OCI-M1 (cell line): ENCODE results near the gene TDRD9.

Source experiments
- DNase-seq: peaks from one replicate; lab custom pipeline; 2025; lab: John Stamatoyannopoulos, UW

TDRD9 gene

DNA sequence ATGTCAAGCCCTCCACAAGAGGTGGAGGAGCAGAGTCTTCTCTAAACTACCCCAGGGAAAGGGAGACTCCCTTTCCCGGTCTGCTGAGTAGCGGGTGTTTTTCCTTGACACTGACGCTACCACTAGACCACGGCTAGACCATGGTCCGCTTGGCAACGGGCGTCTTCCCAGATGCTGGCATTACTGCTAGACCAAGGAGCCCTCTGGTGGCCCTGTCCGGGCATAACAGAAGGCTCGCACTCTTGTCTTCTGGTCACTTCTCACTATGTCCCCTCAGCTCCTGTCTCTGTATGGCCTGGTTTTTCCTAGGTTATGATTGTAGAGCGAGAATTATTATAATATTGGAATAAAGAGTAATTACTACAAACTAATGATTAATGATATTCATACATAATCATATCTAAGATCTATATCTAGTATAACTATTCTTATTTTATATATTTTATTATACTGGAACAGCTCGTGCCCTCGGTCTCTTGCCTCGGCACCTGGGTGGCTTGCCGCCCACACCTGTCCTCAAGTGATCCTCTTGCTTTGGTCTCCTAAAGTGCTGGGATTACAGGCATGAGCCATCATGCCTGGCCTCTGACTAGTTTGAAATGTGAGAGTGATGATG, 52.5 kb downstream of the TDRD9 start:
- peak; percentile 20 for DNase-seq

DNA sequence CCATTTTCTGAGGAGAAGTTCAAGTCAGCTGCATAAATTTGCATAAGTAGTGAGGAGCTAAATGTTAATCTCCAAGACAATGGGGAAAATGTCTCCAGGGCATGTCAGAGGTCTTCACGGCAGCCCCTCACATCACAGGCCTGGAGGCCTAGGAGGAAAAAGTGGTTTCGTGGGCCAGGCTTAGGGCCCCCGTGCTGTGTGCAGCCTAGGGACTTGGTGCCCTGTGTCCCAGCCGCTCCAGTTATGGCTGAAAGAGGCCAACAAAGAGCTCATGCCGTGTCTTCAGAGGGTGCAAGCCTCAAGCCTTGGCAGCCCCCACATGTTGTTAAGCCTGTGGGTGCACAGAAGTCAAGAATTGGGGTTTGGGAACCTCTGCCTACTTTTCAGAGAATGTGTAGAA, 55.9 kb downstream of the TDRD9 start:
- DNase-seq, result no peak

GRCh38 chr14:103989034-103989433, 60.8 kb downstream of the TDRD9 start:
- DNase-seq, result peak; percentile 1

GRCh38 chr14:103989964-103990363, 61.7 kb downstream of the TDRD9 start:
- no peak for DNase-seq

DNA sequence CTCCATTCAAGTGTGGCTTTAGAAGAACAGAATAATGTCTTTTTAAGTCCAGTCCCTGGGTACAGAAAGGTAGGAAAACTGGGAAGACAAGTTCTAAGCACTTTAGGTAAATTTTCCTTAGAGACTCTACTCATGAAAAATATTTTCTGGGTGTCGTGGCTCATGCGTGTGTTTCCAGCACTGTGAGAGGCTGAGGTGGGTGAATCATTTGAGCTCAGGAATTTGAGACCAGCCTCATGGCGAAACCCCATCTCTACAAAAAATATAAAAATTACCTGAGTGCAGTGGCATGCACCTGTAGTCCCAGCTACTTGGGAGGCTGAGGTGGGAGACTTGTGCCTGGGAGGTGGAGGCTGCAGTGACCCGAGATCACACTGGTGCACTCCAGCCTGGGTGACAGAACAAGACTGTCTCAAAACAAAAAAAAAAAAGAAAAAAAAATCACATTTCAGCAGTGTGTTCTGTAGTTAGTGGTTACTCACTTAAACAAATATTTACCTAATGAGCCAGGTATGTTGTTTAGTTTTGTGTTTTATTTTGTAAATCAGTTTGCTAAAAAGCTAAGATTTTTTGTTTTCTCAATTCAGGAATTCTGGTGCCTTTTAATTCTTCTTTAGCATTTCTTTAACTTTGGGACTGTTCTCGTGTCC, 66.4 kb downstream of the TDRD9 start:
- DNase-seq, result no peak

- no peak for DNase-seq
Measured at GRCh38 chr14:103995876-103996275, 67.6 kb downstream of the TDRD9 start.

DNA sequence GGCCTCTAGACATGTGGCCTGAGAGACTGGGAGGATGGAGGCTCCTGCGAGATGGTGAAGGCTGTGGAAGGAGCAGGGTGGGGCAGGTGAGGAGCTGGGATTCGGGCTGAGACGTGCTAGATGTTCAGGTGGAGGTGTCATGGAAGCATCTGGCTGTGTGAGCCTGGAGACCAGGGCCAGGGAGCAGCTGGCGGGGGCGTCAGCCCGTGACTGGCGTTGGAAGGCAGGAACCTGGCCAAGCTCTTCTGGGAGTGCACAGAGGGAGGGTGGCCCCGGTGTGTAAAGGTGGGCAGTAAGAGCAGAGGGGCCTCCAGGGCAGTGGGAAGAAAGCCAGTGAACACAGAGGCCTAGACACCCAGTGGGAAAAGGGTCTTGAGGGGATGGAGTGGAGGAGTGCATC, 69.1 kb downstream of the TDRD9 start:
- DNase-seq, result no peak

DNA sequence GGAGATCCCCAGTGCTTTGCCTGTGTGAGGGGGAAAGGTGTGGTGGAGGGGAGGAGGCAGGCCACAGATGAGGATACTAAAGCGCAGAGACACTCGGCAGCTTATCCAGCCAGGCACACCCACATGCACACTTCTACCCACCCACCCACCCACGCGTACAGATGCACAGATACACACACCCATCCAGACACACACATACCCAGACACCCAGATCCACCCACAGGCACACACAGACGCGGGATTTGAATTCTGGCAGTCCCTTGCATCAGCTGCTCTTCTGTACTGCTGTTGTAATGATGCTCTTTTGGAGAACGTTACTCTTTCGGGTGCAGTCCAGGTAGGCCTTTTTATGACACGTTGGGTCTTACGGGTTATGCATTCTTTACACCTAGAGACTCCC, 69.8 kb downstream of the TDRD9 start:
- DNase-seq, result no peak

DNA sequence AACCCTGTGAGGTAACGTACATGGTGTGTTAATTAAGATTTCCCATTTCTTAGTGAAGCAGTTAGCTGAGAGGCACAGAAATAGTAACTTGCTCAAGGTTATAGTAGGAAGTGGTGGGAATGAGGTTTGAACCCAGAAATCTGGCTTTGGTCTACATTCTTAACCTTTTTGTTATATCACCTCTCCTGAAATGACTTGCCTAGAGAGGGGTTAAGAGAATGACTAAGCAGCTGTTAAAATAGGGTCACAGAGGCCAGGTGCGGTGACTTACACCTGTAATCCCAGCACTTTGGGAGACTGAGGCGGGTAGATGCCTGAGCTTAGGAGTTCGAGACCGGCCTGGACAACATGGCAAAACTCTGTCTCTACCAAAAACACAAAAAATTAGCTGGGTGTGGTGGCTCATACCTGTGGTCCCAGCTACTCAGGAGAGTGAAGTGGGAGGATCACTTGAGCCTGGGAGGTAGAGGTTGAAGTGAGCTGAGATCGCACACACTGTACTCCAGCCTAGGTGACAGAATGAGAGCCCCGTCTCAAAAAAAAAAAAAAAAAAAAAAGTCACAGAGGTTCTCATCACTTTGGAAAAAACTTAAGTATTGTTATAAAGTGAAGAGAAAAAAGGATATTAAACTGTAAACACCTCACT, 71.7 kb downstream of the TDRD9 start:
- no peak for DNase-seq

DNA sequence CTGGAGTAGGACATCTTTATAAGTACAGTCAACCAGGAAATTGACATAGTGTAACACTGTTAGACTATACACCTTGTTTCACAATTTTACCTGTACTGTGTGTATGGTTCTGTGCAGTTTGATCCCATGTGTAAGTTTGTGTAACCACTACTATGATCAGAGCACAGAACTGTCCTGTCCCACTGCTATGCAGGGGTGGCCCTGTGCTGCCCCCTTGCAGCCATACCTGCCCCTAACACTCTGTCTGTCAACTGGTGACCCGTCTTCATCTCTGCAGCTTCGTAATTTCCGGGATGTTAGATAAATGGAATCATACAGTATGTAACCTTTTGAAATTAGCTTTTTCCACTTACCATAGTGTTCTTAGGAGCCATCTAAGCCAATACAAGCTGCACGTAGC, 72.7 kb downstream of the TDRD9 start:
- DNase-seq, result peak; percentile 5

DNA sequence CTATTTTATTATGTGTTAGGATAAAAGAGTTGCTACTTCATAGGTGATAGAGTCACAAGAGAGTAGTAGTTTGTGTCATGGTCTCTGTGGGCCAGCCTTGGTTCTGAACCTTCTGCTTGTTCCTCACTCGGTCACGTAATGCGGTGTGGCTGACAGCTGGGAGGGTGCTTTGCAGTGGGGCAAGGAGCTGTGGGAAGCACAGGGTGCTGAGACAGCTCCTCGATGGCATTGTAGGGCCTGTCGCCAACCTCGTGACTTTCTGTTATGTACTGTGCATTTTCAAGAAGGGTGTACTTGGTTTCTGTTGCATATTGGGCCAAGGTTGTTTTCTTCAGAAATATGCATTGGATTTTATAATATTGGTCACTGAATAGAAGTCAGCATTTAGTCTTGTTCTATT, 75.4 kb downstream of the TDRD9 start:
- DNase-seq, result no peak

DNA sequence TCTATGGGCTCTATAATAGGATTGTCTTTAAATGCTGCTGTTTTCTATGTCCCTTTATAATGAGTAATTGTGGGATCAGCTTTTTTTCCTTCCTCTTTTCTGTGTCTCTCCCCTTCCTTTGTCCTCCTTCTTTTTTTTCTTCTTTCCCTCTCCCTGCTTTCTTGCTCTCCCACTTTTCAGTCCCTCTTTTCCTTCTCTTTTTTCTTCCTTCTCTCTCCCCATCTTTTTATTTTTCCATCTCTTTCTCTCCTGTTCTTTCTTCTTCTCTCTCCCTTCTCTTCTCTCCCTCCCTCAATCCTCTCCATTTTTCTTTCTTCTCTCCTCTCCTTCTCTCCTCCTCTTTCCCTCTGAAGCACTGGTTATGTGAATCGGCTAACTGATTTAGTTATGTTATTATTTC, 76.6 kb downstream of the TDRD9 start:
- no peak for DNase-seq

GRCh38 chr14:104005489-104005888, 77.2 kb downstream of the TDRD9 start:
- DNase-seq, result no peak

GRCh38 chr14:104007121-104007520, 78.9 kb downstream of the TDRD9 start:
- DNase-seq, result no peak

DNA sequence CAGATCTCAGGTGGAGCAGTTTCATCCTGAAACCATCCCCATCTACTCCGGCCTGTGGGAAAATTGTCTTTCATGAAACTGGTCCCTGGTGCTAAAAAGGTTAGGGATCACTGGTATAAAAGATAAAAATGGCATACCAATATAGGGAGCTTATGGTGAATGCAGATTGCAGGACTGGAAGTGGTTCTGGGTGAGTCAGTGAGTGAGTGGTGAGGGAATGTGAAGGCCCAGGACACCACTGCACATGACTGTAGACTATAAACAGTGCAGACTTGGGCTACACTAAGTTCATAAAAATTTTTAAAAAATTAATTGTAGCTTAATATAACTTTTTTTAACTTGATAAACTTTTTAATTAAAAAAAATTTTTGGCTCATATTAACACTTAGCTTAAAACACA, 81.0 kb downstream of the TDRD9 start:
- DNase-seq, result no peak

DNA sequence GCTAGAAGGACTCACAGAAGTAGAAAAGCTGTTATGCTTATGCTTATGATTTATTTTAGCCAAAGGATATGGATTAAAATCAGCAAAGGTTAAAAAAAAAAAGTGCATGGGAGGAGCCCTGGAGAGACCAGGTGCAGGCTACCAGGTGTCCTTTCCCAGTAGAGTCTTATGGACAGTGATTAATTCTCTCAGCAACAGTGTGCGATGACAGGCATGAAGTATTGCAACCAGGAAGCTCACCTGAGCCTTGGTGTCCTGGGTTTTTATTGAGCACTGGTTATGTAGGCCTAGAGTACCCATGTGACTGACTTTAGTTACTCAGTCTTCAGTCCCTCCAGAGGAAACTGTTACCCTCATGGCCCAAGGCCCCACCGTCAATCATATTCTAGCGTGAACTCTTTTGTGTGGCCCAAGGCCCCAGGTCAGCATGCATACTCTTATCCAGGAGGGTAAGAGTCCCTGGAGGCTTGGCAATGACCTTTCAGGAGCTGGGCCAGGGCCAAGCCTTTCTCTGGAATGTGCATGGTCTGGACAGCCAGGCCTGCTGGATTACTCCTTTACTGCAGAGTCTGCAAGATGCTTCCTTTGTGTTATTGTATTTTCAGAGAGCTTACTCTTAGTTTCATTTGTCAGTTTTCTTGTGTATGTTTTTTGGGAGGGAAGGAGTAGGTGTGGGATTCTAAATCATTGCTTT, 83.7 kb downstream of the TDRD9 start:
- no peak for DNase-seq

GRCh38 chr14:104014764-104015163, 86.5 kb downstream of the TDRD9 start:
- no peak for DNase-seq

- DNase-seq, result no peak
Measured at GRCh38 chr14:104016873-104017650, 88.8 kb downstream of the TDRD9 start.

- no peak for DNase-seq
Measured at GRCh38 chr14:104019029-104019428, 90.8 kb downstream of the TDRD9 start.

DNA sequence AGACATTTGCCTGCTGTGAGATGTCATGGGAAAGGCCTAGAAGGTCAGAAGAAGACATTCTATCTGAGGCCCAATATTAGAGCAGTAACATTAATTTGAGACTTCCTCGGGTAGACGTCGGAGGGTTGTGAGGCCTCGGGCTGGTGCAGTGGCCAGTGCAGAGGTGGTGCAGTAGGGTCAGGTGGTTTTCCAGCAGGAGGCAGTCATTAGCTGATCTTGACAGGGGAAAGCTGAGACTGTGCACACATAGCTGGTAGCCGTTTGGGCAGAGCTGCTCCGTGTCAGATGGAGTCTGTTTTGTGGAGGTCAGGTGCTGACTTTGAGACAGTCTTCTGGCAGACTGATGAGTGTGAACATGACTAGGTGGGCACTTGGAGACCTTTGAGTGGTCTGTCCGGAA, 91.5 kb downstream of the TDRD9 start:
- DNase-seq, result no peak

DNA sequence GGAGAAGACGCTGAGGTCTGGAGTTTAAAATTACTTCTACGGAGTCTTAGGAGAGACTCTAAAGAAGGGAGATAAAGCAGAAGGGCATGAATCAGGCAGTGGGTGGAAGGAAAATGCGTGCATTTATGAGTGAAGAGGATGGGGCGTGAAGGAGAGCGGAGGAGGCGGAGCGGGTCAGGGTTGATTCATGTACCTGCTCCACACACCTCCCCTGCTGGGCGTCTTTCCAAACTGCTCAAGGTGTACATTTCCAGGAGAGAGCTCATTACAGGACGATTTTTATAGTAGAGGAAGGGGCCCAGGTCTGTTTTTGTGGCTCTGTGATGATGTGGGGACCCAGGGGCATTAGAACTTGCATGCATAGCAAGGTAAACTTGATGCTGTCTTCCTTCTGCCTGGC, 92.2 kb downstream of the TDRD9 start:
- DNase-seq, result no peak

DNA sequence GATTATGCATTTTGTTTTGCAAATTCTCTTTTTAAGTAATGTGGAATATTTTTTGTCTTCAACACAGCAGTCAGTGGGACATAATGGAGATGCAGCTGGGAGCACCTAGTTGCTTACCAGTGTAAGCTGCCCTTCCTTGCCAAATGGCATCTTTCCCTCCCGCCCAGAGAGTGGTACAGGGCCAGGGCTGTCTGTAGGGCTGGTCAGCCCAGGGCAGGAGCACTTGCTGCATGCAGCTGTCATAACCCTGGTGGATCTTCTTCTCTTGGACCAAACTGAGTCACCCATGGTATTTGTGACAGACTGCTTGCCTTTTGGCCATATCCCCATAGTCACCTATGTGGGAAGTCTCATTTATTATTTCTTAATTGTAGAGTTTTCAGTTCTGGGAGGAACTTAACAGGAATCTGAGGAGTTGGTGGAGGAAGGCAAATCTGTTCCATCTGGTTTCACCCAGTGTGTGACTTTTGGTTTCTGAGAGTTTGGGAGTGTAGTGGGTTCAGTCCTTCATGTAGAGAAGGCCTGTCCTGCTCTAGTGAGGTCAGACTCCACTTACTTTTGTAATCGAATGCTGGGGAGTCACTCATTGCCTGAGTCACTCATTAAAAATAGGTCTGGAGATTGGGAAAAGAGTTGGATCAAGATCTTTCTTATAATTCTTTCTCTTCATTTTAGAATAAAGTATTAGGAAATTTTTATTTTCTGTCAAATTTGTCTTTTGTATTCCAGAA, 95.2 kb downstream of the TDRD9 start:
- peak; percentile 10 for DNase-seq
